ENCODE data around the gene CTTNBP2. TPM values are rescaled to one million over a fixed set of nuclear protein-coding genes. Genes with fewer than 3 reads are reported as not detected.

Gene CTTNBP2
- total RNA-seq, 1 experiment from 2014 or later, result 17.6 TPM

GRCh38 chr7:117682681-117683385, 190.4 kb downstream of the CTTNBP2 start:
- Mint-ChIP-seq H3K4me1 (peaks cover 15 to 17% of the 10 kb centered on the region in 2 experiments), H3K36me3 (ENCODE audit: insufficient read depth in 1 of 3, low read depth in 3 of 3) (no peaks in the 10 kb centered on the region), H3K27ac (no peak overlapping the region; a peak in 1 of 7 replicates), H3K27me3 (ENCODE audit: low read depth) (no peaks in the 10 kb centered on the region), H3K9me3 (no peaks in the 10 kb centered on the region), H3K4me3 (no peak overlapping the region)
- no peak overlapping the region for H3K23ac ChIP-seq (ENCODE audit: insufficient read length, low read depth, low read length)
- H3K27ac ChIP-seq (ENCODE audit: insufficient read length, low read depth, low read length), result no peak overlapping the region
- no peaks in the 10 kb centered on the region for H3K79me2 ChIP-seq (ENCODE audit: insufficient read depth, low read length)
- no peak overlapping the region for H3K56ac ChIP-seq (ENCODE audit: insufficient read length, low read depth, low read length)
- no peak overlapping the region for H3K9ac ChIP-seq (ENCODE audit: extremely low read depth, insufficient read length, low read length)
- H2BK120ac ChIP-seq (ENCODE audit: low read depth, low read length, poor library complexity, severe bottlenecking), result no peak overlapping the region
- H3K79me1 ChIP-seq (ENCODE audit: insufficient read depth, low read depth, low read length, poor library complexity, severe bottlenecking), result no peaks in the 10 kb centered on the region
- H3K4me1 ChIP-seq (ENCODE audit: insufficient read depth, low read length), result peaks cover 3% of the 10 kb centered on the region; the same call in 1 of the 2 replicates
- H2AK5ac ChIP-seq (ENCODE audit: insufficient read length, low read length), result no peak overlapping the region
- no peak overlapping the region for H2BK12ac ChIP-seq (ENCODE audit: insufficient read length, low read depth, low read length)
- no peak overlapping the region for H2AFZ ChIP-seq (ENCODE audit: low read length)
- no peak overlapping the region for H3T11ph ChIP-seq (ENCODE audit: low read length)
- H4K91ac ChIP-seq (ENCODE audit: insufficient read length, low read depth, low read length), result no peak overlapping the region
- H3K4ac ChIP-seq (ENCODE audit: low read depth, low read length), result no peak overlapping the region
- no peaks in the 10 kb centered on the region for H3K27me3 ChIP-seq (ENCODE audit: insufficient read depth, low read length)
- no peaks in the 10 kb centered on the region for H3K23me2 ChIP-seq (ENCODE audit: insufficient read length, low read depth, low read length, poor library complexity, severe bottlenecking)
- no peak overlapping the region for H2BK20ac ChIP-seq (ENCODE audit: low read depth, low read length, poor library complexity, severe bottlenecking)
- no peak overlapping the region for H4K5ac ChIP-seq (ENCODE audit: insufficient read length, low read depth, low read length)
- no peaks in the 10 kb centered on the region for H3K9me3 ChIP-seq (ENCODE audit: control insufficient read depth, low read depth, low read length)
- H2BK15ac ChIP-seq (ENCODE audit: low read depth, low read length), result no peak overlapping the region
- H3K18ac ChIP-seq (ENCODE audit: insufficient read length, low read depth, low read length), result no peak overlapping the region
- H4K8ac ChIP-seq (replicated peaks; ENCODE audit: insufficient read length, low read depth, low read length), result no peak overlapping the region
- no peak overlapping the region for H3K4me2 ChIP-seq (ENCODE audit: insufficient read depth, insufficient read length, low read length)
- no peak overlapping the region for H2BK5ac ChIP-seq (ENCODE audit: insufficient read length, low read length)
- WGBS (ENCODE audit: extremely low coverage, insufficient read length, low lambda C conversion rate), result no CpG with 5 or more reads among the region's 5 CpGs
- no peaks in the 10 kb centered on the region for H4K20me1 ChIP-seq (ENCODE audit: control insufficient read depth, insufficient read depth, insufficient read length)
- DNase-seq, result no peak
- no peak overlapping the region for H3K14ac ChIP-seq (ENCODE audit: insufficient read depth, low read length)
- TF ChIP-seq, protein P1, sequence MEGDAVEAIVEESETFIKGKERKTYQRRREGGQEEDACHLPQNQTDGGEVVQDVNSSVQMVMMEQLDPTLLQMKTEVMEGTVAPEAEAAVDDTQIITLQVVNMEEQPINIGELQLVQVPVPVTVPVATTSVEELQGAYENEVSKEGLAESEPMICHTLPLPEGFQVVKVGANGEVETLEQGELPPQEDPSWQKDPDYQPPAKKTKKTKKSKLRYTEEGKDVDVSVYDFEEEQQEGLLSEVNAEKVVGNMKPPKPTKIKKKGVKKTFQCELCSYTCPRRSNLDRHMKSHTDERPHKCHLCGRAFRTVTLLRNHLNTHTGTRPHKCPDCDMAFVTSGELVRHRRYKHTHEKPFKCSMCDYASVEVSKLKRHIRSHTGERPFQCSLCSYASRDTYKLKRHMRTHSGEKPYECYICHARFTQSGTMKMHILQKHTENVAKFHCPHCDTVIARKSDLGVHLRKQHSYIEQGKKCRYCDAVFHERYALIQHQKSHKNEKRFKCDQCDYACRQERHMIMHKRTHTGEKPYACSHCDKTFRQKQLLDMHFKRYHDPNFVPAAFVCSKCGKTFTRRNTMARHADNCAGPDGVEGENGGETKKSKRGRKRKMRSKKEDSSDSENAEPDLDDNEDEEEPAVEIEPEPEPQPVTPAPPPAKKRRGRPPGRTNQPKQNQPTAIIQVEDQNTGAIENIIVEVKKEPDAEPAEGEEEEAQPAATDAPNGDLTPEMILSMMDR (conservative IDR thresholded peaks at IDR 0.05), result no peak
